HG03066 (cell line): ENCODE measurements around the gene PTPN20.
"Not testable (repeated sequence)": the region's sequence is repeated elsewhere in the genome, so short reads cannot be mapped to it uniquely, and the experiment has no call there.

Experiments
- ATAC-seq: cut with Tn5 transposase; IDR thresholded peaks from one replicate; pipeline ENCODE4 v1.9.1; 2021; ENCODE audit warnings: low read depth; ENCODE audit not compliant: unreplicated experiment

PTPN20 gene

DNA sequence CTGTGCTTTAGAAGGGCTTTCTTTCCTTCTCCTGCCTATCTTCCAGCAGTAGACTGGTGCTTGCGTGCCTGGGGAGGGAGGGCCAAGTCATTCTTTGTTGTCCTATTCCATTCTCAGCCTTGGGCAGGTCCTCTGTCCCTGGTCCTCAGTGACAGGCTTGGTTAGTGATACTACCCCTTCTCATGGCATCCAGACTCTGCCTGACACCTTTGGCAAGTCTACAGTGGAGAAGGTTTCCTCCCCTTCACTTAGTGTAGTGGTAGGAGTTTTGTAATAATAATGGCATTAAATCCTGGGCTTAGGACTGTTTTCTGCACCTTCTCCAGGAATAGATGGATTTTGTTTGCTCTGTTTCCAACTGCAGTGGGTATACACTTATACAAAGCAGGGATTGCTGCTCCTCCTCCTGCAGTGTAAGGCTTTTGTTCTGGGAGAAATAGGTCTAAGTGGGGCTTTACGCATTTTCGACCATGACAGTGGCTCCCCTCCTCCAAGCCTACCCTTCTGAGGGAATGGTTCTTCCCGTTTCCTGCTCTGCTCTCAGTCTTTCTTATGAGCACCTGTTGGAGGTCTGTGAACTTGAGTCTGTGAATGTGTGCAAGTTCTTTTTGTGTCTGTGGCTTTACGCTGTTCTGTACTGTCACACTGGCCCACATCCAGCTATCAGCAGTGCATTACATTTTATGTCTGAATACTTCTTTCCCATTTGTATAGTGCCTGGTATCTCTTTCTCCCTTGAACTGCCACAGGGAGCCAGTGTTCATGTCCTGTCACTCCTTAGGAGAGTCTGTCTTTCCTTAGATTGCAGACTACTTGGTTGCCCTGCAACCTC is 37.7 kb downstream of the PTPN20 start:
- not testable (repeated sequence) for ATAC-seq

DNA sequence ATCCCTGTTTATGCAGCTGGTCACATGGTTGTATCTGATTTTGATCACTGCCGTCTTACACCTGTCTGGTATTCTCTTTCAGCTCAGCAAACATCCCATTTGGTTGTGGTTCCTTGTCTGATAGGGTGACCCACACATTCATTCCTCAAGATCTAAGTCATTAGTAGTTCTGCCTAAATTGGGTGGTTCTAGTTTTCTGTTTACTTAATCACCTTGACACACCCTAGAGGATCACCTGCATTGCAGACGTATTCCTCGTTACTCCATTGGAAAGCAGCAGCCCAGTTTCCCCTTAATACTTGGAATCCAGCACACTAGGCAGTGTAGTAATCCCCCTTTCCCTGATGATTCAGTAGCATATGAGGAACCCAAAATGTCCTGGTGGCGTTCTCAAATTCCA is 41.3 kb downstream of the PTPN20 start:
- ATAC-seq, result not testable (repeated sequence)

DNA sequence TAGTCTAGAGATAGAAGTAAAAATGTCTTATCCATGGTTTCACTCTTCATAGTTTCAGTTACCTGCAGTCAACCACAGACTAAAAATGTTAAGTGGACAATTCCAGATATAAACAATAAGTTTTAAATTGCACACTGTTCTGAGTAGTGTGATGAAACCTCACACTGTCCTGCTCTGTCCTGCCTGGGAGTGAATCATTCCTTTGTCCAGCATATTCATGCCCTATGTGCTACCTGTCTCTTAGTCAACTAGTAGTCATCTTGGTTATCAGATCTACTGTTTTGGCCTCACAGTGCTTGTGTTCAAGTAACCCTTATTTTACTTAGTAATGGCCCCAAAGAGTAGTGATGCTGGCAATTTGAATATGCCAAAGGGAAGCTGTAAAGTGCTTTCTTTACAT is 49.5 kb downstream of the PTPN20 start:
- not testable (repeated sequence) for ATAC-seq

DNA sequence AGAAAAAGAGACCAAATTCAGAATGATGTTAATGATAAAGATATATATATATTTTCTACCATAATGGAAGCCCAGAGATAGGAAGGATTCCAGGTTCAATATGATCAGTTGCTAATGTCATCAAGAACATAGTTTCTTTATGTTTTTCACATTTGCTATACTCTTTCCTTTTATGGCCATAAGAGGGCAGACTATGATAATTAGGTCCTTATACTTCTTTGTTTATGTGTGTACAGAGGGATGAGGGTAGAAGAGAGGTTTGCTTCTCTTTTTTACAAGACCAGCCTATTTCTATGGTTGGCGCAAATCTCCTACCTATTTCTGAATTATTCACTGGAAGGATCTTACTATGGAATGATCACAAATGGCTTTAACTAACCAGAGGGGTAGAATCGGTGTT is 52.1 kb downstream of the PTPN20 start:
- ATAC-seq, result not testable (repeated sequence)

DNA sequence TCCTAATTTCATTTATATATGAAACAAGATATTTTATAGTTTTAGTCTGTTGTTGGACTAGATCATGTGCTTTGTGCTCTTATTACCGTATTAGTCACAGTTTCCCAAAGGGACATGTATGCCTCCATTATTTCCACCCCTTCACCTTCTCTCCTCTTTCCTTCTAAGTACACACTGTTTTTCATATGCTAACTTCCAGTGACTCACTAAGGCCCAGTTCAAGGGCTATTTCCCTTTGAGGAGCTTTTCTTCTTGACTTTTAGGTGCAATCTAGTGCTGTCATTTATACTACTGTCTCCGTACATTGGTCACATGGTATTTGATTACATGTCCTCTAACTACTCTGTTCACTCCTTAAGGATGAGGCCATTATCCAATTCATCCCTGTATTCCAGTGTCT is 55.8 kb downstream of the PTPN20 start:
- ATAC-seq, result not testable (repeated sequence)

DNA sequence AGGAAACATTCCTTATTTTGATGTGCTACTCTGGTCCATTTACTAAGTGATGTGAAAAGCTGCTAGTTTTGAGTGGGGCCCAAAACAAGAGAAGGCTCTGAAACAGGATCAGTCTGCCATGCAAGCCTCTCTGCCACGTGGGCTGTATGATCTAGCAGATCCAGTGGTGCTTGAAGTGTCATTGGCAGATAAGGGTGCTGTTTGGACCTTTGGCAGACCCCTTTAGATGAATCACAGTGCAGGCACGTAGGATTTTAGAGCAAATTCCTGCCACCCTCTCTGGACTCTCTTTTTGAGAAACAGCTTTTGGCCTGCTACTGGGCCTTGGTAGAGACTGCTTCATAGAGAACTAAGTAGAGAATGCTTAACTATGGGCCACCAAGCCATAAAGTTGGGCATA is 69.0 kb downstream of the PTPN20 start:
- ATAC-seq, result not testable (repeated sequence)

DNA sequence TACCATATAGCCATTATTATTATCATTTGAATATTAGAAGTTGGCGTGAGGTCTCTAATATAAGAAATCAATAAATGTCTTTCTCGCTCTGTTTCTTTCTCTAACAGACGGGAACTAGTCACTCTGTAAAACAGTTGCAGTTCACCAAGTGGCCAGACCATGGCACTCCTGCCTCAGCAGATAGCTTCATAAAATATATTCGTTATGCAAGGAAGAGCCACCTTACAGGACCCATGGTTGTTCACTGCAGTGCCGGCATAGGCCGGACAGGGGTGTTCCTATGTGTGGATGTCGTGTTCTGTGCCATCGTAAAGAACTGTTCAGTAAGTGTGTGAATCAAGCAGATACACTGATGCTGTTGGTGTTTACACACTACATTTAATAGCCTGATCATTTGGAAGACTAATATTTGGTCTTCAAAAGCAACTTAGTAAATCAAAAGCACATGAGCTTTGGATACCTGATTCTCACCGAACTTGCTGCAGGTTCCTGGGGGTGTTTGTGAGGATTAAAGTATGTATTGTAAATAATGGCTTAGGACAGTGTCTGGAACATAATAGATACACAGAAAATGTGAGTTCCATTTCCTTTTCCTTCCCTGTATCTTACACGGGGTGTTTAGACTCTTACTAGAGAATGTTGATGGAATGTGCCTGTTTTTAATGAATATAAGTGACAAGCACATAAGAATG is 76.2 kb downstream of the PTPN20 start:
- peak; percentile 70 for ATAC-seq

DNA sequence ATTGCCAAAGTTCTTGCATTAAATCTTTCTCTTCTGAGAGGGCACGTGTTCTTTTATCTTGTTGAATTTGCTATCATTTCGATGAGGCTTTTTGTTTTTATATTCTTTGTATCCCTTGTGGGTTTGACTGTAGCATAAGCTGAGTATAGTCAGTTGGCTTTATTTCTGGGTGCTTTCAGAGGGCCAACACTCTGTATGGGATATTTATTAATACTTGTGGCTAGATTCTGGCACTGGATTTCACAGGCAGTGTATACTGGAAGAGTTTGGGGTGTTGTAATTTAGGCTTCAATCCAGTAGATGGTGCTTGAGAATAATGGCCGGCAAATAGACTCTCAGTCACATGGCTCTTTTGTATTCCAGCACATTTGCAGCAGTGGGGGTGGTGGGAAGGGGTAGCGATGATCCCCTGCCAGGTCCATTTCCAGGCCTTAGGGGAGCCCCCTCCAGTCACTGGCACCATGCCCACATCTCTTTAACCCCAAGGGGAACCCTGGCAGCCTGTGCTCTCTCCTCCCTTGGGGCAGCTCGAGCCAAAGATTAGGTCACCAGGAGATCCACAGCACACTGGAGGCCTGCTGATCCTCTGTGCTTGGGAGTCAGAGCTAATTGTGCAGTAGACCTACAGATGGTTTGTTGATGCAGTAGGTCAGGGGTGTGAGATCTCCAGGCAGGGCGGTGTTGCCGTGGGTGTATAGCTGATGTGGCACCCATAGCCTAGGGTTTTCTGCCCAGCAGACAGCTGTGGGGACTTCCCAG is 81.8 kb downstream of the PTPN20 start:
- no peak for ATAC-seq

DNA sequence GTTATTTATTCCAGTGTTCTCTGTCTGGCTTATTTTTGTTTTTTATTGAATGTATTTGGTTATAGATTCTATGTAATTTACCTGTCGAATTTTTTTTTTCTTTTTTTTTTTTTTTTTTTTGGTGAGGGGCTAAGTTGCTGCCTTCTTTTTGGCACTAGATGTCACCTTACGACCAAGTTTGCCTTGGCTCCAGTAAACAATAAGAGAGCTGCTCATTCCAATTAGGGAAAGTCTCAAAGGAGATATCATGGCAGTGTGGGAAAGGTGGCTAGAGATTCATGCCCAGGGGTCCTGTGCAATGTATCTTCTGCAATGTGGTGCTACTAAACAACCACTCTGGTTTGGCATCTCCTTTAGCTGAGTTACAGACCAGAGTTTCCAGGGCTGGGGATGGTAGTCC is 84.0 kb downstream of the PTPN20 start:
- ATAC-seq, result no peak

DNA sequence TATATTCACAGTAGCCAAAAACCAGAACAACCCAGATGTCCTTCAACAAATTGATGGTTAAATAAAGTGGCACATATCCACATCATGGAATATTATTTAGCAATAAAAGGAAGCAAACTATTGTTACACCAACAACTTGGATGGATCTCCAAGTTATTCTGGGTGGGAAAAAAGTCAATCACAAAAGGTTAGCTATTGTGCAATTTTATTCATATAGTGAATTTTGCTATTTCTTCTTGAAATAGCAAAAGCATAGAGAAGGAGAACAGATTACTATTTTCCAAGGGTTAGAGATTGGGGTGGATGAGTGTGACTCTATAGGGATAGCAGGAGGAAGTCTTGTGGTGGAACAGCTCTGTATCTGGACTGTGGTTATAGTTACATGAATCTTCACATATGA is 87.0 kb downstream of the PTPN20 start:
- ATAC-seq, result no peak

DNA sequence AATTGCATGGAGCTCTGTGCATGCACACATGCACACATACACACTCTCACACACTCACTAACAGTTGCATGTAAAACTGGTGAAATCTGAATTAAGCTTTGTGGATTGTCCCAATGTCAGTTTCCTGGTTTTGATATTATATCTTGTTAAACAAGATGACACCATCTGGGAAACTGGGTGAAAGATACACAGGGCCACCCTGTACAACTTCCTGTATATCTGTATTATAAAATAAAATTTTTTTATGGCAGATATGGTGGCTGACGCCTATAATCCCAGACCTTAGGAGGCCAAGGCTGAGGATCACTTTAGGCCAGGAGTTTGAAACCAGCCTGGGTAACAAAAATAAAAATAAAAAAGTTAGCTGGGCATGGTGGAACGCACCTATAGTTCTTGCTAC is 87.4 kb downstream of the PTPN20 start:
- ATAC-seq, result no peak

DNA sequence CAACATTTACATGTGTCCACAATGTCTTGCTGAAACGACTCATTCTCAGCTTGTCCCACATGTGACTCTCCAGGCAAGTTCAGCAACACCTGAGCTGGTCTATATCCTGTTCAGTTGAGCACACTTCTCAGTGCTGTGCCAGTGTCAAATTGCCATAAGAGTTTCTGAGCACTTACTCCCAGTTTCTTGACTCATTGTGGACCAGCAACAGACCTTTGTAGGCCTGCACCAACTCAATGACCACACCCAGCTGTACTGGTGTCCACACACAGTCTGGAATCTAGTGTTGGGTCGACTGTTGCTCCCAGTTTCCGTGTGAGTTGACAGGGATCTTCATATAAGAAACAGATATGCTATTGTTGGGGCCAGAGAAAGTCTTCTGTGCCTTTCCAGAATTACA is 88.0 kb downstream of the PTPN20 start:
- no peak for ATAC-seq

DNA sequence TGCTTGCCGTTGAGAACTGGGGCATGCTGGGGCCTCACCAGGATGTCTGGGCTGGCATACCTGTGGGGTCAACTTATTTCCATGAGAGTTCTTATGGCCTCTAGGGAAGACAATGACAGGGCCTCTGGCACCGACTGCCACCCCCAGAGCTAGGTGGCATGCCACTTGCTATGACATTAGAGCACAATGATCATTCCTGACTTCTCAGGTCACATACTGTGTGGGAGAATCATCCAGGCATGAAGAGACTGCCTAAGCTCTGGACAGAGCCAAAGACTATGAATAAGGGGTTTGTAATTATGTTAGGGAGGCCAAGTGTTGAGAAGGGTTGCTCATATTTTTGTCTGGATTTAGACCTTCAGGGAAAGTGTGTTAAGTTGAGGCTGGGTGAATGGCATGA is 97.5 kb downstream of the PTPN20 start:
- ATAC-seq, result no peak

DNA sequence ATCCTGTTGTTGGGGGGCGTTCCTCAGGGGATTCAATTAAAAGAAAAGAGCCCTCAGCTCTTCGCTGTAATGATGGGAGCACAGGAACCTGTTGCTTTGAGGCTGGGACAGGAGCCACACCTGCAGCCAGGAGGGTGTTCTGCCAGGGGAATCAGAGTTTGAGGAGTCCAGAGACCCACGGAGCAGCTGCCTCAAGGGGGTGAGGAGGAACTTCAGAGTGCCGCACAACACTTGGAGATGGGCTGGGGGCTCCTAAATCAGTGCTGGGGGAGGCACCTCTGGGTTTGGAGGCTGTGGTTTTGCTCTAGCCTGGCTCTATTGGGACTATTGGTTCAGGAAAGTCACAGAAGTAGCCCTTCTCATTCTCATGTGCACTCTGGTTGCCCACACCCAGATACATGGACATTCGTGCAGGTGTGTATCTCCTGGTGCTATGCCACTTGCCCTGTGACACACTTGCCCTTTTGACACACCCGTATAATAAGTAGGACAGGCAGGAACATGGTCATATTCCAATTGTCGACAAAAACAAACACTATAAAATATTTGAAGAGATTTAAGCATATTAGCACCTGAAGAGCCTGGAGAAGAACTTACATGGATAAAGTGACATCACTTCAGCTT is 98.1 kb downstream of the PTPN20 start:
- no peak for ATAC-seq

DNA sequence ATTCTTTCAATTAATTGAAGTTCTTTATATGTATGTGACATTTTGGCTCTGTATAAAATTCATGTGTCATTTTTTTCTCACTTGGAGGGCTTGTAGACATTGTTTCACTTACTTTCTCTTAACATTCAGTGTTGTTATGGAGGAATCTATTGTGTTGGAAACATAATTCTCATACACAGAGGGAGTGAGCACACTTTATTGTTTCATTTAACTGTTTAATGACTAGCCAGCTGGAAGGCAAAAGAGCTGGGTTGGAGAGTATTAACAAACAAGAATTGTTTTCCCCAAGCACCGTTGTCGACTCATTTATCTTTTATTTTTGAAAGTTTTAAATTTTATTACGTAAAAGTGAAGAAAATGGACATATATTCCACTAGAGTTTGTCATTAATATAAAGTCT is 98.8 kb downstream of the PTPN20 start:
- ATAC-seq, result no peak

DNA sequence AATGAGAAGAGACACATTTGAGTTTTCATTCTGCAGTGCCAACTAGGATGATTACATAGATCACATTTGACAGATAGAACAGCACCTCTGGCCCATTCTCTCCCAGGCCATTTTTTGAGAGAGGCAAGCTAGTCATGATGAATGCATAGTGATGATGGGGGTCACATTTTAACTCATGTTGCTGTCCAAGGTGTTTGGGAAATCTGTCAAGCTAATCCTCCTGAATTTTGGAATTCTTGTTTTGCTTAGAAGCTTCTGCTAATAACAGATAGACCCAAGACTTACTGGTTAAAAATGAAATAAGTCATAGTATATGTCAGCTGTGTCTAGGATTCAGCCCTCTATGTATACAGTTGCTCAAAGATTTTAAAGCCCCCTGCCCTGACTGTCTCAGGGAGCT is 101.0 kb downstream of the PTPN20 start:
- no peak for ATAC-seq

DNA sequence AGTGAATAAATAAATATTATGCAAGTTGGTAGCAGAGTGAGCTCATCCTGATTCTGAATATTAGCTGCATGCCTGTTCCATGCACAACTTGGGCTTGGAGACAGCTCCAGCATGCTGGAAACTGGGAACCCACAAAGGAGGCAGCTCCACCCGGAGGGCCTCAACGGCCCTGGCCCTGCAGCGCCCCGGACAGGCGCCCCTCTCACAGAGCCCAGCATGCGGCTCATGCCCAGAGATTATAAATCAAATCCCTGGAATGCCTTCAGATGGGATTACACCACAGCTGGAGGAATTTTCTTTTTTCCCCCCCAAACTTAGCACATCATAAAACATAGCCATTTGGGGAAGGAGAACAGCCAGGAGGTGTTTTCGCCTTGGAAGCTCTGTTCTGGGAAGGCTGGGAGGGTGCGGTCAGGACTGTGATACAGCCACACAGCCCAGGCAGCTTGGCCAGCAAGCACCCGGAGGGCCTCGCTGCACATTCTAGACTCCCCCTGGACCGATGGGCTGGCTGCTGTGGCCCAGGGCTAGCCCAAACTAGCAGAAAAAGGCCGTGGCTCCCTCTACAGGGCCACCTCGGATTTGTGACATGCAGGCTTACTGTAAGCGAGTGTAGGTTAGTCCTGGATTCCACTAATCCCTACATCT is 102.4 kb downstream of the PTPN20 start:
- no peak for ATAC-seq

DNA sequence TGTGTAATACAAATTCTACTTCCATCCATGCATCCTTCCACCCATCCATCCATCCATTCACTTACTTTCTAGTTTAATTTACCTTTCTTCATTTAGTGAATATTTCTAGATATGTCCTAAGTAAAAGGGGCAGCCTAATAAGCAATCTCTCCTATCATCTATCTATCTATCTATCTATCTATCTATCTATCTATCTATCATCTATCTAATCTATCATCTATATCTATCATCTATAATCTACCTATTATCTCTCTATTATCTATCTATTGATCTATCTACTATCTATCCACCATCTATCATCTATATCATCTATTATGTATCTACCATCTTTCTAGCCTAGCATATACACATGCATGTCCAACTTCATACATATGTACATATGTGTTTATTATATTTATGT is 104.2 kb downstream of the PTPN20 start:
- no peak for ATAC-seq

DNA sequence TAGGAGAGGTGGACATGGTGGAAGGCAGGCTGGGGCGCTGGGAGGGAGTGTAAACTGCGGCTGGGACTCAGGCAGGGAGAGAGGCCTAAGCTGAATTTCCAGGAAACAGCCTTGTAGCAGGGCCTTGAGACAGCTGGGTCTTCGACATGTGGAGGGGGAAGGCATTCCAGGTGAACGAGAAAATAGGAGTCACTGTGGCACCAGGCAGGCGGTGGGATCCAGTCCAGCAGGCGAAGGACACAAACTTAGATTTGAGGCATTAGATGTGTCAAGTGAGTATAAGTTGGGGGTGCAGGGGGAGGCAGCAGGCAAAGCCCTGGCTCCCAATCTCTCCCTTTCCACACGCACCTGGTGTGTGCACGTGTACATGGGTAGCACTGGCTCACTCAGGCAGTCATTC is 105.3 kb downstream of the PTPN20 start:
- no peak for ATAC-seq

DNA sequence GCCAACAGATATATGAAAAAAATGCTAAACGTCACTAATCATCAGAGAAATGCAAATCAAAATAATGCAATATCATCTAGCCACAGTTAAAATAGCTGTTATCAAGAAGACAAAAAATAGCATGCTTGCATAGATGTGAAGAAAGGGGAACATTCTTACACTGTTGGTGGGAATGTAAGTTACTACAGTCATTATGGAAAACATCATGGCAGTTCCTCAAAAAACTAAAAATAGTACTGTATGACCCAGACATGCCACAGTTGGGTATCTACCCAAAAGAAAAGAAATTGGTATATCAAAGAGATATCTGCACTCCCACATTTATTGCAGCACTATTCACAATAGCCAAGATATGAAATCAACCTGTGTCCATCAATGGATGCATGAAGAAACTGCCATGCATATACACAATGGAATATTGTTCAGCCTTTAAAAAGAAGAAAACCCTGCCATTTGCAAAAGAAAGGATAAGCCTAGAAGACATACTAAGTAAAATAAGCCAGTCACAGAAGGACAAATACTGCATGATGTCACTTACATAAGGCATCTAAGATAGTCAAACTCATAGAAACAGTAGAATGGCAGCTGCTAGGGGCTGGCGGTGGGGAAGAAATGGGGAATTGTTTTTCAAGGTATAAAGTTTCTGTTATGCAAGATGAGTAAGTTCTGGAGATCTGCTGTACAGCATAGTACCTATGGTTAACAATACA is 107.0 kb downstream of the PTPN20 start:
- ATAC-seq, result no peak
